ENCODE results near the gene WNK4. TPM values are rescaled to one million over a fixed set of nuclear protein-coding genes. Genes with fewer than 3 reads are reported as not detected.

WNK4 gene
- total RNA-seq, 1 experiment from 2014 or later = 2.6 TPM

GRCh38 chr17:42783062-42783790 lies 2.8 kb downstream of the WNK4 start:
- Histone ChIP-seq H3K4me2 (ENCODE audit: insufficient read depth, insufficient read length, low read length) (no peak overlapping the region), H3K27ac (ENCODE audit: insufficient read length, low read depth, low read length) (no peak overlapping the region), H3K9me3 (ENCODE audit: control insufficient read depth, low read depth, low read length) (no peaks in the 10 kb centered on the region), H2AK5ac (ENCODE audit: insufficient read length, low read length) (no peak overlapping the region), H2BK15ac (ENCODE audit: low read depth, low read length) (no peak overlapping the region), H3K4ac (ENCODE audit: low read depth, low read length) (no peak overlapping the region), H3K27me3 (ENCODE audit: insufficient read depth, low read length) (peaks cover 10% of the 10 kb centered on the region; the same call in 1 of the 2 replicates), H2BK20ac (ENCODE audit: low read depth, low read length, poor library complexity, severe bottlenecking) (no peak overlapping the region), H3T11ph (ENCODE audit: low read length) (no peak overlapping the region), H3K79me1 (ENCODE audit: insufficient read depth, low read depth, low read length, poor library complexity, severe bottlenecking) (no peaks in the 10 kb centered on the region), H2BK12ac (ENCODE audit: insufficient read length, low read depth, low read length) (no peak overlapping the region), H3K23me2 (ENCODE audit: insufficient read length, low read depth, low read length, poor library complexity, severe bottlenecking) (peaks cover 8% of the 10 kb centered on the region), H3K9ac (ENCODE audit: extremely low read depth, insufficient read length, low read length) (no peak overlapping the region), H2BK5ac (ENCODE audit: insufficient read length, low read length) (no peak overlapping the region), H2BK120ac (ENCODE audit: low read depth, low read length, poor library complexity, severe bottlenecking) (no peak overlapping the region), H3K18ac (ENCODE audit: insufficient read length, low read depth, low read length) (no peak overlapping the region), H3K23ac (ENCODE audit: insufficient read length, low read depth, low read length) (no peak overlapping the region), H4K91ac (ENCODE audit: insufficient read length, low read depth, low read length) (no peak overlapping the region), H3K56ac (ENCODE audit: insufficient read length, low read depth, low read length) (no peak overlapping the region), H4K5ac (ENCODE audit: insufficient read length, low read depth, low read length) (no peak overlapping the region), H3K4me1 (ENCODE audit: insufficient read depth, low read length) (no peaks in the 10 kb centered on the region), H4K8ac (replicated peaks; ENCODE audit: insufficient read length, low read depth, low read length) (no peak overlapping the region), H3K14ac (ENCODE audit: insufficient read depth, low read length) (no peak overlapping the region; the same call in 1 of the 2 replicates), H3K79me2 (ENCODE audit: insufficient read depth, low read length) (no peaks in the 10 kb centered on the region), H2AFZ (ENCODE audit: low read length) (no peak overlapping the region), H4K20me1 (ENCODE audit: control insufficient read depth, insufficient read depth, insufficient read length) (no peaks in the 10 kb centered on the region)
- Mint-ChIP-seq H3K4me3 (peak overlapping the region in 1 of 2 experiments; percentile 58; a peak in 2 of 5 replicates), H3K9me3 (no peaks in the 10 kb centered on the region), H3K36me3 (ENCODE audit: insufficient read depth in 1 of 3, low read depth in 3 of 3) (peaks cover 0 to 14% (median 13%) of the 10 kb centered on the region in 3 experiments), H3K27me3 (ENCODE audit: low read depth) (peaks cover 28% of the 10 kb centered on the region), H3K27ac (no peak overlapping the region; a peak in 2 of 7 replicates), H3K4me1 (peaks cover 21 to 22% of the 10 kb centered on the region in 2 experiments)
- WGBS (ENCODE audit: extremely low coverage, insufficient read length, low lambda C conversion rate) = no CpG with 5 or more reads among the region's 9 CpGs
- DNase-seq = no peak
- no peak for TF ChIP-seq CTCF (conservative IDR thresholded peaks at IDR 0.05)

Measured in H9 (cell line).